ENCODE measurements around the gene RSPH9.

RSPH9 gene

DNA sequence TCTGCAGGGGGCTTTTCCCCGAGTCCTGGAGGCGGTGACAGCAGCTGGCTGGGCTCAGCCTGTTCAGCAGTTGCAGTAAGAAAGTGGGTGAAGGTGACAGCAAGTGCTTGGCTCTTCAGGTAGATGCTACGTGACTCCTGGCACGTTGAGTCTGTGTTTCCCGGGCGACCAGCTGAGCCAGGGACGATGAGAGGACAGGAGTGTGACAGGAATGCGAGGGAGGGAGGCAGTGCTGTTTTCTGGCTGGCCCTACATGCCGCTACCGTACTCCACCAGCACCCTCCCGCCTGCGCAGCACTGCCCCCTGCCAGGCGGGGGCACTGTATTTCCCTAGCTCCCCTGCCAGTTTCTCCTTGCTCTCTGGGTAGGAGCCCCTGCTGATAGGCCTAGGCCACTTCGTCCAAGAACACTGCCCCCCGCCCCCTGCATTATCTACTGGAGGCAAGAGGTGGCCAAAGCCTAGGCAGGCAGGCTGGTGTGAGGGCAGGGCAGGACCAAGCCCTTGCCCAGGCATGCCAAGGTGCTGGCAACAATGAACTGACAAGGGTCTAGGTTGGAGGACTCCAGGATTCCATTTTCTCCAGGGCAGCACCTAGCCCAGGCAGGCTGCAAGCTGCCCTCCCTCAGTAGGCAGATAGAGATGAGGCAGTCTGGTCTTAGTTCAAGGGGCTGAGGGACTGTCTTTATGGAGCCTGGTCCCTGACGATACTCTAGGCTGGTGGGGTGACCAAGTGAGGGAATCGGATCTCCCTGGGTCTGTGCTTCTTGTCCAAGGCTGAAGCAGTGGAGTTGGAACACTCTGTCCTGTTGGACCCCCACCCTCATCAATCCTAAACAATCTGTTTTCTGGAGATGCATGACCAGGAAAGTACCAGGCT lies 23.6 kb downstream of the RSPH9 start:
- H3K4me1 ChIP-seq (ENCODE audit: control insufficient read depth in 2 of 2, insufficient read depth in 1 of 2, low read depth in 1 of 2, low read length in 2 of 2) = peaks cover 9 to 28% of the 10 kb centered on the region in 2 donors
- H3K4ac ChIP-seq (ENCODE audit: low read length) = peak overlapping the region; percentile 55
- peaks cover 0 to 2% (median 0%) of the 10 kb centered on the region in 3 experiments for H3K27me3 ChIP-seq (ENCODE audit: control insufficient read depth in 3 of 3, insufficient read depth in 3 of 3, low read depth in 1 of 3, low read length in 3 of 3)
- peak; percentile 29 for DNase-seq (ENCODE audit: low spot score)
- no peak overlapping the region for H2BK12ac ChIP-seq (ENCODE audit: low read length)
- peak overlapping the region; percentile 29 for H4K8ac ChIP-seq (ENCODE audit: low read depth, low read length)
- no CpG with 5 or more reads among the region's 17 CpGs for WGBS, 2 donors (ENCODE audit: extremely low coverage in 2 of 2, insufficient read length in 2 of 2, insufficient replicate concordance in 1 of 2)
- H2BK15ac ChIP-seq (ENCODE audit: low read length) = peak overlapping the region; percentile 22
- H3K14ac ChIP-seq (ENCODE audit: low read length) = no peak overlapping the region
- no peak overlapping the region for H4K91ac ChIP-seq (ENCODE audit: low read depth, low read length, poor library complexity)
- peaks cover 9 to 31% of the 10 kb centered on the region in 2 donors for H3K36me3 ChIP-seq (replicated peaks in 1 of 2; ENCODE audit: control insufficient read depth in 2 of 2, insufficient read depth in 2 of 2, low read length in 2 of 2)
- H3K27ac ChIP-seq (replicated peaks; ENCODE audit: low read length) = peak overlapping the region; percentile 36
- peak overlapping the region; percentile 46 for H3K23ac ChIP-seq (ENCODE audit: low read depth, low read length, poor library complexity)
- H3K9ac ChIP-seq (ENCODE audit: low read depth, low read length, poor library complexity) = peak overlapping the region; percentile 68
- no peak overlapping the region for H2BK5ac ChIP-seq (ENCODE audit: low read length)
- no peaks in the 10 kb centered on the region for H3K79me1 ChIP-seq (ENCODE audit: low read depth, low read length)
- no peaks in the 10 kb centered on the region for H3K9me3 ChIP-seq (replicated peaks in 1 of 2; ENCODE audit: control insufficient read depth in 2 of 2, insufficient read depth in 1 of 2, low read depth in 1 of 2, low read length in 2 of 2)
- no peak overlapping the region for H3K4me3 ChIP-seq (ENCODE audit: low read length in 2 of 2)
- H2AK5ac ChIP-seq (ENCODE audit: low read depth, low read length) = peak overlapping the region; percentile 54
- H2BK120ac ChIP-seq (ENCODE audit: low read depth, low read length) = no peak overlapping the region
- peak overlapping the region; percentile 19 for H3K4me2 ChIP-seq (ENCODE audit: insufficient read depth, low read length, poor library complexity, severe bottlenecking)
- H3K18ac ChIP-seq (ENCODE audit: low read length) = peak overlapping the region; percentile 90
- no peak overlapping the region for H2AFZ ChIP-seq (ENCODE audit: low read length)

DNA sequence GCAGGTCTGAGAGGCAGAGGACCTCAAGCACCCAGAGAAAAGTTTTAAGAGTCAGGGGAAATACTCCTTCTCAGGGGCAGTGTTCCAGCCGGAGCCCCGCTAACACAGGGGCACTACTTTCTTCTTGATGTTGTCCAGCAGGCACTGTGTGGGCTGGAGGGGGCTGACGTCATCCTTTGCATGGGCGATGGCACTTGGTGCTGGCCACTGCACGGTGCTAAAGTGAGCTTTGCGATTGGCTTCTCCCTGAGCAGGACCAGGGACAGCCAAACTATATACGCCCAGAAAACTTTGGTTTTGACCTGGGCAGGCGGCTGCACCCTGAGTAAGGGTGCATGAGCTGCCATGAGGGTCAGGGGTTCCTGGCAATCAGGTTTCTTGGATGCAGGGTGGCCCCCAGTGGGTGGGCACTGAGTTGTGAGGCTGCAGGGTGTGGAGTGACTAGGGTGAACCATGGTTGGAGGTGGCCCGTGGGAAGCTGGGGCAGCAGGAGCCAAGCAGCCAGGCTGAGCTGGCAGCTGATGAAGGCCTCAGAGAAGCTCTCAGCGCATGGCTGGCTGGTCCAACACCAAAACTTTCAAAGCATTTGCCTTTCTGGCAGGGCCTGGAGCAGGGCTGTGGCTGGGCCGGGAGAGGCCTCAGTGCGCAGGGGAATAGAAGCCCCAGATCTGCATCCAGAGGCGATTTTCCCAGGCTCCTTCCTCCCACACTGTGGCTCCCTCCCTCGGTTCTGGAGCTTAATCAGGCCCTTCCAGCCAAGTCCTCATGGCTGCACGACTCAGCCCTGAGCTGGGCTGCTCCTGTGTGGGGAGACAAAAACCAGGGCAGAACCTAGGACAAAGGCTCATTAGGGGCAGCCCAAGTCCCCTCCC lies 24.4 kb downstream of the RSPH9 start:
- H3K79me1 ChIP-seq (ENCODE audit: low read depth, low read length) = no peaks in the 10 kb centered on the region
- H3K14ac ChIP-seq (ENCODE audit: low read length) = no peak overlapping the region
- H2AFZ ChIP-seq (ENCODE audit: low read length) = no peak overlapping the region
- H4K91ac ChIP-seq (ENCODE audit: low read depth, low read length, poor library complexity) = peak overlapping the region; percentile 74
- no peak overlapping the region for H3K4ac ChIP-seq (ENCODE audit: low read length)
- H2BK15ac ChIP-seq (ENCODE audit: low read length) = peak overlapping the region; percentile 13
- peak overlapping the region; percentile 72 for H2BK5ac ChIP-seq (ENCODE audit: low read length)
- no peak overlapping the region for H3K23ac ChIP-seq (ENCODE audit: low read depth, low read length, poor library complexity)
- peak overlapping the region; percentile 88 for H3K27ac ChIP-seq (replicated peaks; ENCODE audit: low read length)
- peaks cover 9 to 28% of the 10 kb centered on the region in 2 donors for H3K4me1 ChIP-seq (ENCODE audit: control insufficient read depth in 2 of 2, insufficient read depth in 1 of 2, low read depth in 1 of 2, low read length in 2 of 2)
- no peak overlapping the region for H3K4me3 ChIP-seq (ENCODE audit: low read length in 2 of 2)
- H3K36me3 ChIP-seq (replicated peaks in 1 of 2; ENCODE audit: control insufficient read depth in 2 of 2, insufficient read depth in 2 of 2, low read length in 2 of 2) = peaks cover 16 to 40% of the 10 kb centered on the region in 2 donors
- H2BK12ac ChIP-seq (ENCODE audit: low read length) = peak overlapping the region; percentile 2
- peaks cover 0 to 2% (median 0%) of the 10 kb centered on the region in 3 experiments for H3K27me3 ChIP-seq (ENCODE audit: control insufficient read depth in 3 of 3, insufficient read depth in 3 of 3, low read depth in 1 of 3, low read length in 3 of 3)
- H2BK120ac ChIP-seq (ENCODE audit: low read depth, low read length) = peak overlapping the region; percentile 6
- WGBS, 2 donors (ENCODE audit: extremely low coverage in 2 of 2, insufficient read length in 2 of 2, insufficient replicate concordance in 1 of 2) = no CpG with 5 or more reads among the region's 15 CpGs
- peak overlapping the region; percentile 84 for H3K18ac ChIP-seq (ENCODE audit: low read length)
- H3K9me3 ChIP-seq (replicated peaks in 1 of 2; ENCODE audit: control insufficient read depth in 2 of 2, insufficient read depth in 1 of 2, low read depth in 1 of 2, low read length in 2 of 2) = no peaks in the 10 kb centered on the region
- peak overlapping the region; percentile 26 for H2AK5ac ChIP-seq (ENCODE audit: low read depth, low read length)
- no peak overlapping the region for H3K9ac ChIP-seq (ENCODE audit: low read depth, low read length, poor library complexity)
- no peak overlapping the region for H3K4me2 ChIP-seq (ENCODE audit: insufficient read depth, low read length, poor library complexity, severe bottlenecking)
- DNase-seq (ENCODE audit: low spot score) = no peak
- no peak overlapping the region for H4K8ac ChIP-seq (ENCODE audit: low read depth, low read length)

DNA sequence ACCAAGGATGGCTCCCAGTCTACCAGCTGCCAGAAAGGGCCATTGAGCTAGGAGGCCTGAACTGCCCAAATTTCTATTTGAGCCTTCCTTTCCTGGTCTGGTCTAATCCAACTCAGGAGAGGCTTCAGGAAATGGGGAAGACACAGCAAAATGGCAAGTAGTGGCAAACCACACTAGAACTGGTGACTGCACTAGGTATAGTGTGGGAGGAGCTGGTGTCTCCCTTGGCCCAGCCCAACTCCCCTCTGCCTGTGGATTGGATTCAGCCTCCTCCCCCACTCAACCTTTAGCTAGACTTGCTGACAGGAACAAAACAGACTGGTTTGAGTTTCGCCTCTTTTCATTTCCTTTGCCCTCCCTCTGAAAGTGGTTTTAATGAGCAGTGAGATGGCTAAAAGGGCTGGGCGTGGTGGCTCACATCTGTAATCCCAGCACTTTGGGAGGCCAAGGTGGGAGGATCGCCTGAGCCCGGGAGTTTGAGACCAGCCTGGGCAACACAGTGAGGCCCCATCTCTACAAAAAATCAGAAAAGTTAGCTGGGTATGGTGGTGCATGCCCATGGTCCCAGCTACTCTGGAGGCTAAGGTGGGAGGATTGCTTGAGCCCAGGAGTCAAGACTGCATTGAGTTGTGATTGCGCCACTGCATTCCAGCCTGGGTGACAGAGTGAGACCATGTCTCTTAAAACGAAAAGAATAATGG lies 25.2 kb downstream of the RSPH9 start:
- Histone ChIP-seq H3K9me3 (replicated peaks in 1 of 2; ENCODE audit: control insufficient read depth in 2 of 2, insufficient read depth in 1 of 2, low read depth in 1 of 2, low read length in 2 of 2) (no peaks in the 10 kb centered on the region), H2BK5ac (ENCODE audit: low read length) (peak overlapping the region; percentile 72), H3K79me1 (ENCODE audit: low read depth, low read length) (no peaks in the 10 kb centered on the region), H4K91ac (ENCODE audit: low read depth, low read length, poor library complexity) (no peak overlapping the region), H2AK5ac (ENCODE audit: low read depth, low read length) (no peak overlapping the region), H3K18ac (ENCODE audit: low read length) (peak overlapping the region; percentile 84), H2AFZ (ENCODE audit: low read length) (no peak overlapping the region), H3K4me3 (ENCODE audit: low read length in 2 of 2) (no peak overlapping the region), H3K27ac (replicated peaks; ENCODE audit: low read length) (peak overlapping the region; percentile 88), H3K4me2 (ENCODE audit: insufficient read depth, low read length, poor library complexity, severe bottlenecking) (no peak overlapping the region), H4K8ac (ENCODE audit: low read depth, low read length) (no peak overlapping the region), H3K9ac (ENCODE audit: low read depth, low read length, poor library complexity) (no peak overlapping the region), H3K27me3 (ENCODE audit: control insufficient read depth in 3 of 3, insufficient read depth in 3 of 3, low read depth in 1 of 3, low read length in 3 of 3) (peaks cover 0 to 2% (median 0%) of the 10 kb centered on the region in 3 experiments), H3K23ac (ENCODE audit: low read depth, low read length, poor library complexity) (no peak overlapping the region), H3K4me1 (ENCODE audit: control insufficient read depth in 2 of 2, insufficient read depth in 1 of 2, low read depth in 1 of 2, low read length in 2 of 2) (peaks cover 9 to 28% of the 10 kb centered on the region in 2 donors), H2BK120ac (ENCODE audit: low read depth, low read length) (no peak overlapping the region), H3K14ac (ENCODE audit: low read length) (no peak overlapping the region), H3K36me3 (replicated peaks in 1 of 2; ENCODE audit: control insufficient read depth in 2 of 2, insufficient read depth in 2 of 2, low read length in 2 of 2) (peaks cover 24 to 48% of the 10 kb centered on the region in 2 donors), H3K4ac (ENCODE audit: low read length) (no peak overlapping the region), H2BK12ac (ENCODE audit: low read length) (no peak overlapping the region), H2BK15ac (ENCODE audit: low read length) (no peak overlapping the region)
- DNase-seq (ENCODE audit: low spot score) = peak; percentile 43
- WGBS, 2 donors (ENCODE audit: extremely low coverage in 2 of 2, insufficient read length in 2 of 2, insufficient replicate concordance in 1 of 2) = no CpG with 5 or more reads among the region's 6 CpGs
